GM21529 (cell line): Measurements from ENCODE around the gene TCEAL8.
"Not testable (repeated sequence)": the region's sequence is repeated elsewhere in the genome, so short reads cannot be mapped to it uniquely, and the experiment has no call there.

Source experiments
- ATAC-seq: cut with Tn5 transposase; IDR thresholded peaks from one replicate; pipeline ENCODE4 v1.9.1; 2021; ENCODE audit not compliant: unreplicated experiment

The TCEAL8 gene, protein sequence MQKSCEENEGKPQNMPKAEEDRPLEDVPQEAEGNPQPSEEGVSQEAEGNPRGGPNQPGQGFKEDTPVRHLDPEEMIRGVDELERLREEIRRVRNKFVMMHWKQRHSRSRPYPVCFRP

DNA sequence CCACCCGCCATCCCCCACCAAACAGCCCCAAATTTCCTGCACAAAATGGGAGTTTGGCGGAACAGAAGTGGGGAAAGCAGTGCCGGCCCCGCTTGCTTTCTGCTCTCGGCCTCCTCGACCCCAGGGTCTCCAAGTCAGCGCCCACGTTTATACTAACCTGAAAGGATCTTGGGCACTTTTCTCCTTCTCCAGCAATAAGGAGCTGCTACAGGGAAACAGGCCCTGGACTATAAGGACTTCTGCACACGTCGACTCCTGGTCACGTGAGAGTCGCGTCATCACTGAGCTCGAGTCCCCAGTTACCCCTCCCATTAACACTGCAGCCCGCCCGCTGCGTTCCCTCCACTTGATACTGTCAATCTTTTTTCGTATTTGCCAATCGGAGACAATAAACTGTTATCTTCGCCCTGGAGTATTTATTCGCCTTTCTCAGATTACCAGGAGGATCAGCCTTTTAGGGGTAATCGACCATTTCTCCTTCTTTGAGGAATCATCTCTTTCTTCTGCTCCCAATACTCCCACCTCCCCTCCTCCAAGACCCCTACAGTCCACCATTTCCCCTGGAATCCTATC lies at the start of gene TCEAL8:
TSS of gene TCEAL8 (minus strand) at position 235 of the 573 bp plus-strand sequence. CDS start 1,176 bp downstream, outside the sequence.
- peak; percentile 95 for ATAC-seq

DNA sequence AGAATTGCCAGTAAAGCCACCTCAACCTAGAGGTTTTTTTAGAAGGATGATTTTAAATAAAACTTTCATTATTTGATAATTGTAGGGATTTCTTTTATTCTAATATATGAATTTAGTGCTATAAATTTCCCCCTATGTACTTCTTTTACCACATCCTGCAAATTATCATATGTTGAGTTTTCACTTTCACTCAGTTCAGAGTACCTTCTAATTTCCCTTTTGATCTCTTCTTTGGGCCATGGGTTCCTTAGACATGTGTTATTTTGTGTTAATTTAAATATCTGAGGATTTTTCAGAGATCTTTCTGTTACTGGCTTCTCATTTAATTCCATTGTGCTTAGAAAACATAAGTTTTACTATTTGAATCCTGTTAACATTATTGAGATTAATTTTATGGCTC lies 49.8 kb upstream of the TCEAL8 start:
- ATAC-seq: no peak

DNA sequence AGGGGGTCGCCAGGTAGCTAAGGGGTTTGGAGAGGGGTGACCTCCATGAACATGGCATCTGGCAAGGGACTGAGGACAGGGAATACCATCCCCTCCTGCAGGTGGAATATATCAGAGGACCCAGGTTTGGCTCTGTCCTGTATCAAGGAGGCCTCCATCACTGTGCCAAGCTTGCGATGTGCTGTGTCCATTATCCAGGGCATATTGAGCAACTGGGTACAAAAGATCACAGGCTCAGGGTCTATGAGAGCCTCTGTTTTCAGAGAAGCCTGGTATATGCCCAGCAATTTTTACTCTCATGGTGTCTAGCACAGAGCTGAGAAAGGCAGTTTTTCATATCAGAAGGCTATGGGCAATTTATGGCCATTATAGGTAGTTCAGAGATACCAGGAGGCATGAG lies 38.2 kb upstream of the TCEAL8 start:
- ATAC-seq: no peak

DNA sequence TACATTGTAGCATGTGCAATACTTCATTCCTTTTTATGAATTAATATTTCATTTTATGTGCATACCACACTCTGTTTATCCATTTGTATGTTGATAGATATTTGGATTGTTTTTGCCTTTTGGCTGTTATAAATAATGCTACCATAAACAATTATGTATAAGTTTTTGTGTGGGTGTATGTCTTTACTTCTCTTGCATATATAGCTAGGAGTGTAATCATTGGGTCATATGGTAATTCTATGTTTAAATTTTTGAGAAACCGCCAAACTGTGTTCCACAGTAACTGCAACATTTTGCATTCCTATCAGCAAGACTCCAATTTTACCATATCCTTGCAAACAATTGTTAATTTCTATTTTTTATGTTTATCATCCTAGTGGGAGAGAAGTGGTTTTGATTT lies 24.7 kb upstream of the TCEAL8 start:
- no peak for ATAC-seq

DNA sequence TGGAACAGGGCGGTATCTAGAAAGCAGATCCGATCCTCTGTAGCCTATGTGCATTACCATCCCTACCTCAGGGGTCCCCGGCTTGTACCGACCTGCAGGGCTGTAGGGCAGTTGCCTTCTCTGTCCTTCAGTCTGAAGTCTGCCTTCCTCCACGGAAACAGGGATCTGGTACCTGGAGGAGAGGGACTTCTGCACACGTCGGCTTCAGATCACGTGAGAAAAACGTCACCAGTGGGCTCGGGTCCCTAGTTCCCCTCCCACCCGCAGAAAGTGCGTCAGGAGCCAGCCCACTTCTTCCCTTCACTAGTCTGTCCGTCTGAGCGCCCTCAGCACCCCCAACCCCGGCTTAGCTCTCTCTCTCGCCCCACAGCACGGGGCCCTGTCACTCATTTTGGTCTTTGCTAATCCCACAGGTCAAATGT lies 21.6 kb upstream of the TCEAL8 start, which contains the start of gene TCEAL5:
TSS of gene TCEAL5 (minus strand) at position 170 of the 422 bp plus-strand sequence. CDS start 2,187 bp downstream, outside the sequence.
- ATAC-seq: no peak

DNA sequence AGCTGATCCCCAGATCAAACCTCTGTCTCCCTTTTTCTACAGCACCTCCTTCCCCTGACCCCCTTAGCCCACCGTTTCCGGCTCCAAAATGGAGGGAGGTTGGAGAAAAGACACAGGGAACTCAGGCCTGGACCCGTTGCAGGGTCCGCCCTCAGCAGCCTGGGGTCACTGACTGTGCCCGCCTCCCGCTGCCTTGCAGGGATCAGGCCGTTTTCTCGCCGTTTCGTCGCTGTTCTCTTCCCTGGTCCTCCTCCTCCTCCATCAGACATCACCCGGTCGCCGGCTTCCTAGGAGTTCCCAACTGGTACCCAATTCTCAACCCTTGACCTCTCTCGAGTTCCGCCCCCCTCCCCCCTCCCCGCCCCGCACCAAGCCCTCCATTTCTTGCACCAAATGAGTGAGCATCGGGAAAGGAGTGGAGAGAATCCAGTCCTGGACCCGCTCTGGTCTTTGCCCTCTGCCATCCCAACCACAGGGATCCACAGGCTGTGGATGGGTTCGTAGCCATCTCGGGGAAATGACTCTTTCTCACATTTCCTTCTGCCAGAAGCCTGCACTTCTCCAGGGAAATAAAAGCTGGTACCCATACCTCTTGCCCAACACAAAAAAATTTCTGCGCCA lies 21.1 kb upstream of the TCEAL8 start:
- no peak for ATAC-seq

DNA sequence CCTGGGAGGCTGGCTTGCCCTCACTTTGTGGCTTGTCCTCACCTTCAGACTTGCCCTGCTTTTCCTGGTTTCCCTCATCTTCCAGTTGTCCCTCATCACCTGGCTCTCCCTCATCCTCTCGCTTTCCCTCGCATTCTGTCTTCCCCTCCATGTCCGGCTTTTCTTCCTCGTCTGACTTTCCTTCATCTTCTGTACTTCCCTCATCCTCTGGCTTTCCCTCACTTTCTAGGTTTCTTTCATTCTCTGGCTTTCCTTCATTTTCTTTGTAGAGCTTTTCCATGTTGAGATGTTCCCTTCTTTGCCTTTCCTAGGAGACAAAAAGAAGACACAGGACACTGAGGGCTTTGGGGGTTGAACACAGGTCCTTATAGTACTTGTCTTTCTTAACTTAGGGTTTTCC lies 19.3 kb upstream of the TCEAL8 start:
- ATAC-seq: no peak

DNA sequence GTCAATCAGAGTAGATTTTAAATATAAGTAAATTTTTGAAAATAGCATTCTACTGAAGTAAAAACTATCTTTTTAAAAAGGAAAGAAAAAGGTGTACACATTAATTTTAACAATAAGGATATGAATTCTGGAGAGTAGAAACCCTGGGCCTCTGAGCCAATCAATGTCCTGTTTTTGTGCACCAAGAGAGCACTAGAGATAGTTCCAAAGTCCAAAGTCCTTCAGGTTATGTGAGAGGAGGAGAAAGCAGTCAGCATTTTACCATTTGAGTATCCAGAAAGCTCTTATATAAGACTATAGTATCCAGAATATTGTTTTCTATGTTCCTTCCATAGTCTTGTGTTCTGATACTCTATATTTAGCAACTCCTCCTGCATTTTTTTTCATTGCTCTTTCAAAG lies 3.3 kb upstream of the TCEAL8 start:
- ATAC-seq: no peak

DNA sequence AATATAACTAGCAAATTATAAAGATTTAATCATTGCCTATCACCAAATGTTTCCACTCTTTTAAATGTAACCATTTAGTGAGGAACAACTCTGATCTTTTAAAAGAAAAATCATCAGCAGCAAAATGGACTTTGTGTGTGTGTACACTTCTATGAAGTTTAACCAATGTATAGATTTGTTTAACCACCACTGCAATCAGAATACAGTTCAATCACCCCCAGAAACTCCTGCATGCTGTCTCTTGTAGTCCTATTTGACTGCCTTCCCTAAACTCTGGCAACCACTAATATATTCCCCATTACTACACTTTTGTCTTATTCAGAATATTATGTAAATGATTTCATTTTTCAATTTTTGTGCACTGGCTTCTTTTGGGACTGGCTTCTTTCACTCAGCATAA lies 1.7 kb upstream of the TCEAL8 start:
- ATAC-seq: no peak

DNA sequence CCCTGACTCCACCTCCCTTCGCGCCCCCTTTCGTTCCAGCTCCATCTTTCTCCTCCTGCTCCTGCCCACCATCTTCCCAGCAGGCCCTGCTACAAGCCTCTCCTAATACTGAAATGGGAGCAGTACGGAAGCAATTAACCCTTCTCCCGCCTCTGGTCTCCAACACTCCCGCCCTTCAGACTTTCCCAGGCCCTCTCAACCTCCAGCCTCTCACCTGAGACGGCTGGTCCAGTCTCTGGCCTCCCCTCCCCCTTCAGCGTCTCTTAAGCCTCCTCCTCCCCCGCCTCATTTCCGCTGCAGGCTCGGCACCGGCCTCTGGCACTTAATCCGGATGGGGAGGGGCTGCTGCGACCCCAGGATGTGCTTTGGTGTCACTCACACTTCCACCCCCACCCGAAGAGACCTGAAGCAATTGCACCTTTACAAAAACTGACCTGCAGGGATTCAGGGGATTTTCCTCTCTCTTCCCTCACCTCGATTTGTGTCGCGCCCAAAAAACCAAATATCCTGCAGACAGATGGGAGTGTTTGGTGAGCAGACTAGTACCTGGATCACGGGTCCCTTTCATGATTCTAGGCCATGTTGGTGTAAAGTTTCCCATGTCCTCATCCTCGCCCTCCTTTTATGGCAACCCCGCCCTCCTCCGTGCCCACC lies 657 bp downstream of the TCEAL8 start:
- peak; percentile 66 for ATAC-seq

DNA sequence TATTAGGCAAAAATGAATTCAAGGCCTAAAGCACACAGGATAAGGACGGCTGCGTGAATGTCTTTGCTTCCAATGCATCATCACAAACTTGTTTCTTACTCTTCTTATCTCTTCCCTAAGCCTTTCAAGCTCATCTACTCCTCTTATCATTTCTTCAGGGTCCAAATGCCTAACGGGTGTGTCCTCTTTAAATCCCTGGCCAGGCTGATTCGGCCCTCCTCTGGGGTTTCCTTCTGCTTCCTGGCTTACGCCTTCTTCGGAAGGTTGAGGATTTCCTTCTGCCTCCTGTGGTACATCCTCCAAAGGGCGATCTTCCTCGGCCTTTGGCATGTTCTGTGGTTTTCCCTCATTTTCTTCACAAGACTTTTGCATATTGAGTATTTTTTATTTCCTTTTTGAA lies 1.3 kb downstream of the TCEAL8 start:
- ATAC-seq: no peak

DNA sequence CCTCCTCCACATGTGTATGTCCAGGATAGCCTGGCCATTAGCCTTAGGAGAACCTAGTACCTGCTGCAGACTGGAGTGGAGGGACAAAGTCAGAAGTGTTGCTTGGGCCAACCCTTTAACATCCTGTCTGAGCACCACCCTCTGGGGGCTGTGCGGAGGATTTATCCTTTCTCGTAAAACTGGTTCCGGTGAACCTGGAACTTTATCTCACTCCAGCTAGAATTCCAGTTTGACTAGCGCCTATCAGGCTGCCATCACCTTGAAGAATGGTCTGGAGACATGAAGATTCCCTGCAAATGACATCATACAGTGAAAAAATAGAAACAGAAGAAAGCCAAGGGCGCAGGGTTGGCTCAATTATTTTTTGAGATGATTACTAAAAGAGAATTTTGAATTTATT lies 4.0 kb downstream of the TCEAL8 start:
- ATAC-seq: no peak

DNA sequence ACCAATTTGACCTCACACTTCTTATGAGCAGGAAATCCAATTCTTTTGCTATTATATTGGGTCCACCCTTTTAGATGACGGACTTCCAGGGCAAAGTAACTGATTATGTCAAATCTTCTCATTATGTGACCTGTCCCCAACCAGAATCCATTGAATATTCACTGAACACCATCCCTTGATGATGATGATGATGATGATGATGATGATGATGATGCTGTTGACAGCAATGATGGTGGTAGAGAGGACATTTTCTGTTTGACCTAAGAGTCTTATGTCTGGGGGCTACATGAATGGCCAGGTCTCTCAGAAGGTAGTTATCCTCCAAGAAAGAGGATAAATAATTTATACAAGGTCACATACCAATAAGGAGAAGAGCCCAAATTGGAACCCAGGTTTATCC lies 5.2 kb downstream of the TCEAL8 start:
- ATAC-seq: no peak

DNA sequence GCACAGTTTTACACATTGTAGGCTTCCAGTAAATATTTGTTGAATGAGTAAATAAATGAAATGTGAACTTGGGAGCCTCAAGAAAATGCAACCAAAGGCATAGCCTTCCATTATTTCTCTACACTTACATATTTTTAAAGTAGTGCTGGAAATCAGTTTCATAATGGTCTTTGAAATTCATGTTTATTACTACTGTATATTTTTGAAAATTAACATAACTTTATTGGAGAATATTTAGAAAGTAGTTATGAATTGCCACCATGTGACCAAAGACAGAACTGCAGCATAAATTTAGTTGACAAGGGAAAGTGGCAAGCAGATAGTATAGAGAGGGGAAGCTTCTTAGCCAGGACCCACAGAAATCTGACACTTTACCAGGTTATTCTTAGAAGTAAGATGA lies 6.4 kb downstream of the TCEAL8 start:
- ATAC-seq: peak; percentile 61

DNA sequence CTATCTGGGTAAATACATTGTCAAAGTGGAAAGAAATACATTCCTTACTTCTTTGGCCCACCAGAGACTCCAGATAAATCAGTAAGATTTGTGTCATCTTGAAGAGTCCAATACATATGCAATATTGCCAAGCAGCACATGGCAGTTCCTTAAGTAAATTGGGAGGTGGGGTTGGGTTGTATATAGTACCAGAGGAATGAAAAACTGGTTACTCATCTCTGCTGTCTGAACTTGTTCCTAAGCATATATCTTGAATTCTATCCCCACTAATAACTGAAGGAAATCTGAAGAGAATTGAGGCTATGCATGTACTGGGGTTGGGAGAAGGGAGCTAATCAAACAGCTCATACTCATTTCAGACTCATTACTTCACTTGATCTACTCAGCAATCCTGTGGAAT lies 14.8 kb downstream of the TCEAL8 start:
- no peak for ATAC-seq

DNA sequence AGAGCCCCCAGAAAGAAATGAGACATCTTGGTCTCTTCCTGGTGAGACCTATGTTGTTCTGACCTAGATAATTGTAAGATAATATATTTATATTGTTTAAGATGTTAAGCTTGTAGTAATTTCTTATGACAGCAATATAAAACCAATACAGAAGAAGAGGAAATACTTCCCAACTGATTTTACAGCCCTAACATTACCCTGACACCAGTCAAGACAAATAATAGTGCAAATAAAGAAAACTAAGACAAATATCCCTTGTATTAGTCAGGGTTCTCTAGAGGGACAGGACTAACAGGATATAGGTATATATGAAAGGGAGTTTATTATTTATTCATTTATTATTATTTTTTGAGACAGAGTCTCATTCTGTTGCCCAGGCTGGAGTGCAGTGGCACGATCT lies 18.7 kb downstream of the TCEAL8 start:
- no peak for ATAC-seq

DNA sequence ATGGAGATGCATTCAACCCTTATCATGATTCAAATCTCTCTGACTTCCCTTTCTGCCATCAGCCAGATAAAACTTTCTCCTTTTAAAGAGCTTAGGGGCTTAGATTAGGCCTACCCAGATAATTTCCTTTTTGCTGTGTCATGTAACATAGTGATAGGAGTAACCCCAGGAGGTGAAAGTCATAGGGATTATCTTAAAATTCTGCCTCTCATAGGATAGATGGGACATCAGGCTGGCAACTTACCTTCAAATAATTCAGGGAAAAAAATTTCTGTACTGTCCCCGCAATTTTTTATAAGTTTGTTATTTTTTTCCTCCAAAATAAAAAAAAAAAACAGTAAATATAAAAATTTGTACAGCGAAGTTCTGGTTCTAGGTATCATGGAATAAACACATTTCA lies 19.3 kb downstream of the TCEAL8 start:
- not testable (repeated sequence) for ATAC-seq

DNA sequence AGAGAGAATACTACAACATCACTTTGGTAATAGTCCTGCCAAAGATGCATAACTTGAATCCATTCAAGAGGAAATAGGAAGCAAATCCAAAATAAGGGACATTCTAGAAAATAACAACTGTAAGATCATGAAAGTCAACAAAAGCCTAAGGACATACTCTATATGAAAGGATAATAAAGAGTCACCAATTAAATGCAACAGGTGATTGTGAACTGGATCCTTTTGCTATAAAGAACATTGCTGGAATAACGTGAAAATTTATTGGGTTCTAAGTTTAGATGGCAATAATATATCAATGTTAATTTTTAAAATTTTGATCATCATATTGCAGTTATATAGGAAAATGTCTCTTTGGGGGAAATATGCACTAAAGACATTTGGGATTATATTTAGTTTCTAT lies 20.1 kb downstream of the TCEAL8 start:
- ATAC-seq: no peak

DNA sequence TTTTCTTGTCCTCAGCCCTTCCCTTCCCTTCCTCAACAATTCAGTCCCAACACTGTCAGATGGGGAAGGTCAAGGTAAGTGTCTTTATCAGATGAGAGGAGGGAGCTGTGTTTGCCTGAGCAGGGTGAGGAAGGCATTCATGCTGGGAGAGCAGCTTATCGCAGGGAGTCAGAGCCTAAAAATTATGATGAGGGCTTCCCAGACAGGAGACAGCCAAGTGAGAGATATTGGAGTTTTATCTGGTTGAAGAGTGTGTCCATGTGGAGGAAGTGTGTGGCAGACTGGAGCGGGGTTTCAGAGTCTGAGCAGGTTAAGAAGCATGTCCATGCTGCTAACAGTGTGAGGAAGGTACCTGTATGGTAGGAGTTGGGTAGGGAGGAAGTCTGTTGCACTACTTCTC lies 21.7 kb downstream of the TCEAL8 start:
- no peak for ATAC-seq

DNA sequence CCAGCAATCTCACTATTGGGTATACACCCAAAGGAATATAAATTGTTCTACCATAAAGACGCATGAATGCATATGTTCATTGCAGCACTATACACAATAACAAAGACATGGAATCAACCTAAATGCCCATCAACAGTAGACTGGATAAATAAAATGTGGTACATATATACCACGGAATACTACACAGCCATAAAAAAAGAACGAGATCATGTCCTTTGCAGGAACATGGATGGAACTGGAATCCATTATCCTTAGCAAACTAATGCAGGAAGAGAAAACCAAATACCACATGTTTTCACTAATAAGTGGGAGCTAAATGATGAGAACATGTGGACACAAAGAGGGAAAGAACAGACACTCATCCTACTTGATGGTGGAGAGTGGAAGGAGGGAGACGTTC lies 29.0 kb downstream of the TCEAL8 start:
- not testable (repeated sequence) for ATAC-seq

DNA sequence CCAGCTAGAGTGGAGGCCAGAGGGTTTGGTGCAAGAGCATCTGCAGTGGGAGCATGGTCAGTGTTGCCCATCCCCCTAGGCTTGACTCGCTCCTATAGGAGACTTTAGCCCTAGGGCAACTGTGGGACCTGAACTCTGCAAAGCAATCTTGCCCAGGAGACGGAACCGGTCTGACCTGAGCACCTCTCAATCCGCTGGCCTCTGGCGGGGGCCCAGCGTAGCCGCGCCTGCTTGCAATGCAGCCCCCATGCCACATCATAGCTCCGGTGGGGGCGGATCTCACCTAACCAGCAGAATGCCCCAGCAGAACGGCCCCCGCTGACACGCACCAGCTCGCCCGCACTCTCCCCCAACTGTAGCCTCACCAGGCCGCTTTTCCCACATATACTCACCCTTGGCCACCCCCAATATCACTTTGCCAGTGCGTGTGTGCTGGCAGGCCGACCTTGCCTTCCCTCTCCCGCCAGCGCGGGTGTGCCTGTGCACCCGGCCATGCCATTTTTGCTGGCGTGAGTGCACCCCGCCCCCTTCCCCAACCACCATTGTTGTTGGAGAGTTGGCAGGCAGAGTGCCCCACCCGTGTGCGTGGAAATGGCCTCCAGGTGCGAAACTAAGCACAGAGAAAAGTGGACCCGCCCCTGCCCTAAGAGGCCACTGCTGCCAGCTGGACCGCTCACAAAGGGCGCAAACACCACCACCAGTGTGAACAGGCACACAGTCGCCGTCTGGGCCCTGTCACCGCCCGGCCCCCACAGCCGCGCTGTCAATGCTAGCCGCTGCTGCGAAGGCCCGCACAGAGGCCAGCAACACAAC lies 34.2 kb downstream of the TCEAL8 start:
- ATAC-seq: no peak
